WTC11 (cell line): ENCODE results near the gene GAS2L3. TPM values are rescaled to one million over a fixed set of nuclear protein-coding genes. Genes with fewer than 3 reads are reported as not detected.

Source experiments
- ATAC-seq: fragments of 200-7000 bp; cut with Tn5 transposase; 2 replicates; pipeline ENCODE4 v1.10.0; 2021; ENCODE audit warnings: mild to moderate bottlenecking, moderate library complexity
- CTCF ChIA-PET: fragments of 300-600 bp; sonication (Branson Sonifier 250); formaldehyde crosslinking; loops from one replicate; lab custom pipeline; 2021; ENCODE audit warnings: antibody characterized with exemption; lab: Charles Lee
- POLR2A ChIA-PET: fragments of 350-600 bp; sonication (Branson Sonifier 250); formaldehyde crosslinking; loops from one replicate; lab custom pipeline; 2021; ENCODE audit warnings: antibody characterized with exemption; lab: Charles Lee
- DNase-seq: peaks from one replicate; pipeline ENCODE4 v3.0.0; 2021; ENCODE audit warnings: low spot score
- H3K27ac Mint-ChIP-seq: 2 replicates; pipeline ENCODE4 v1.8.0; 2021; ENCODE audit warnings: mixed read lengths
- H3K27me3 Mint-ChIP-seq: 2 replicates; pipeline ENCODE4 v1.8.0; 2021; ENCODE audit warnings: low read depth, mild to moderate bottlenecking, moderate library complexity, mixed read lengths
- H3K36me3 Mint-ChIP-seq: 2 replicates; pipeline ENCODE4 v1.8.0; 2021; ENCODE audit warnings: mixed read lengths
- H3K4me1 Mint-ChIP-seq: 2 replicates; pipeline ENCODE4 v1.8.0; 2022; ENCODE audit warnings: mixed read lengths
- H3K4me3 Mint-ChIP-seq: 2 replicates; pipeline ENCODE4 v1.8.0; 2021; ENCODE audit warnings: mild to moderate bottlenecking, moderate library complexity, mixed read lengths
- H3K9me3 Mint-ChIP-seq: 2 replicates; pipeline ENCODE4 v1.8.0; 2021; ENCODE audit warnings: mixed read lengths
- ARID4B ChIP-seq: sonication (generic); formaldehyde crosslinking; IDR thresholded peaks from 2 replicates; pipeline ENCODE4 v1.8.0; 2023; ENCODE audit warnings: missing genetic modification reagents, mild to moderate bottlenecking, borderline replicate concordance
- ERG ChIP-seq: fragments of 250-450 bp; sonication (Bioruptor Pico); IDR thresholded peaks from 2 replicates; pipeline ENCODE4 v1.8.0; 2021; ENCODE audit warnings: mild to moderate bottlenecking
- FOXP1 ChIP-seq: sonication (generic); formaldehyde crosslinking; IDR thresholded peaks from 2 replicates; pipeline ENCODE4 v1.8.0; 2022; ENCODE audit warnings: missing genetic modification reagents, mild to moderate bottlenecking, moderate library complexity, borderline replicate concordance
- GTF2I ChIP-seq: fragments of 250-450 bp; sonication (Bioruptor Pico); conservative IDR thresholded peaks from 2 replicates; pipeline ENCODE4 v1.4.0; 2021; ENCODE audit warnings: mild to moderate bottlenecking
- IRF1 ChIP-seq: sonication (generic); formaldehyde crosslinking; IDR thresholded peaks from 2 replicates; pipeline ENCODE4 v1.8.0; 2023; ENCODE audit warnings: missing genetic modification reagents
- MXD4 ChIP-seq: fragments of 250-450 bp; sonication (Bioruptor Pico); IDR thresholded peaks from 2 replicates; pipeline ENCODE4 v1.8.0; 2021; ENCODE audit warnings: mild to moderate bottlenecking, moderate library complexity, borderline replicate concordance
- TEAD4 ChIP-seq: sonication (generic); formaldehyde crosslinking; IDR thresholded peaks from 2 replicates; pipeline ENCODE4 v1.8.0; 2022; ENCODE audit warnings: mild to moderate bottlenecking, missing genetic modification reagents
- ZNF512 ChIP-seq: sonication (generic); formaldehyde crosslinking; IDR thresholded peaks from 2 replicates; pipeline ENCODE4 v1.8.1; 2022; ENCODE audit warnings: missing genetic modification reagents, borderline replicate concordance
- ZSCAN18 ChIP-seq: fragments of 250-450 bp; sonication (Bioruptor Pico); IDR thresholded peaks from 2 replicates; pipeline ENCODE4 v2.1.2; 2022; ENCODE audit warnings: mild to moderate bottlenecking, moderate library complexity
- total RNA-seq: library from RNA; stranded (reverse); gene quantifications from 3 replicates; pipeline ENCODE4 v1.2.3, GENCODE V29; 2021
- TF ChIP-seq, protein P1 (sequence below): sonication (generic); formaldehyde crosslinking; IDR thresholded peaks from 2 replicates; pipeline ENCODE4 v1.8.0; 2022; ENCODE audit warnings: mild to moderate bottlenecking, missing genetic modification reagents
- TF ChIP-seq, protein P2 (sequence below): sonication (generic); formaldehyde crosslinking; IDR thresholded peaks from 2 replicates; pipeline ENCODE4 v1.8.1; 2023; ENCODE audit warnings: mild to moderate bottlenecking, missing genetic modification reagents, borderline replicate concordance
- TF ChIP-seq, protein P3 (sequence below): sonication (generic); formaldehyde crosslinking; conservative IDR thresholded peaks from 2 replicates; pipeline ENCODE4 v1.8.1; 2022; ENCODE audit warnings: mild to moderate bottlenecking, missing genetic modification reagents

Gene GAS2L3
- total RNA-seq, 1 experiment from 2014 or later: 14.8 TPM

DNA sequence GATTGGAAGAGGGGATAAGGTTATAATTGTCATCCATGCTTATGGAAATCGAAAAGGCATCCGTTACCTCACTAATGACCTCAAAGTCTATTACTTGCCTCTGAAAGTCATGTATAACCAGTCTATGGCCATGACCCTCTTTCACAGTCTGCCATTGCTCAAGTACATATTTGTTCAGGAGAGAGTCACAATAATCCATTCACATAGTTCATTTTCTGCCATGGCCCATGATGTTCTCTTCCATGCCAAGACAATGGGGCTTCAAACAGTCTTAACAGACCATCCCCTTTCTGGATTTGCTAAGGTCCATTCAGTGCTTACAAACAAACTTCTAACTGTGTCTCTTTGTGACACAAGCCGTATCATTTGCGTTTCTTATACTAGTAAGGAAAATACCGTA is 5.4 kb downstream of the GAS2L3 start:
- ATAC-seq (no peak), DNase-seq (no peak)
- Mint-ChIP-seq H3K9me3 (peaks cover 22% of the 10 kb centered on the region), H3K36me3 (peaks cover 13% of the 10 kb centered on the region), H3K27ac (no peak overlapping the region), H3K4me3 (no peak overlapping the region), H3K27me3 (peaks cover 7% of the 10 kb centered on the region; the same call in 1 of the 2 replicates), H3K4me1 (peaks cover 14% of the 10 kb centered on the region)
- TF ChIP-seq IRF1 (CRISPR knock-in tag): no peak
- TF ChIP-seq, protein P1, sequence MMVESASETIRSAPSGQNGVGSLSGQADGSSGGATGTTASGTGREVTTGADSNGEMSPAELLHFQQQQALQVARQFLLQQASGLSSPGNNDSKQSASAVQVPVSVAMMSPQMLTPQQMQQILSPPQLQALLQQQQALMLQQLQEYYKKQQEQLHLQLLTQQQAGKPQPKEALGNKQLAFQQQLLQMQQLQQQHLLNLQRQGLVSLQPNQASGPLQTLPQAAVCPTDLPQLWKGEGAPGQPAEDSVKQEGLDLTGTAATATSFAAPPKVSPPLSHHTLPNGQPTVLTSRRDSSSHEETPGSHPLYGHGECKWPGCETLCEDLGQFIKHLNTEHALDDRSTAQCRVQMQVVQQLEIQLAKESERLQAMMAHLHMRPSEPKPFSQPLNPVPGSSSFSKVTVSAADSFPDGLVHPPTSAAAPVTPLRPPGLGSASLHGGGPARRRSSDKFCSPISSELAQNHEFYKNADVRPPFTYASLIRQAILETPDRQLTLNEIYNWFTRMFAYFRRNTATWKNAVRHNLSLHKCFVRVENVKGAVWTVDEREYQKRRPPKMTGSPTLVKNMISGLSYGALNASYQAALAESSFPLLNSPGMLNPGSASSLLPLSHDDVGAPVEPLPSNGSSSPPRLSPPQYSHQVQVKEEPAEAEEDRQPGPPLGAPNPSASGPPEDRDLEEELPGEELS (CRISPR knock-in tag): no peak
- TF ChIP-seq, protein P2, sequence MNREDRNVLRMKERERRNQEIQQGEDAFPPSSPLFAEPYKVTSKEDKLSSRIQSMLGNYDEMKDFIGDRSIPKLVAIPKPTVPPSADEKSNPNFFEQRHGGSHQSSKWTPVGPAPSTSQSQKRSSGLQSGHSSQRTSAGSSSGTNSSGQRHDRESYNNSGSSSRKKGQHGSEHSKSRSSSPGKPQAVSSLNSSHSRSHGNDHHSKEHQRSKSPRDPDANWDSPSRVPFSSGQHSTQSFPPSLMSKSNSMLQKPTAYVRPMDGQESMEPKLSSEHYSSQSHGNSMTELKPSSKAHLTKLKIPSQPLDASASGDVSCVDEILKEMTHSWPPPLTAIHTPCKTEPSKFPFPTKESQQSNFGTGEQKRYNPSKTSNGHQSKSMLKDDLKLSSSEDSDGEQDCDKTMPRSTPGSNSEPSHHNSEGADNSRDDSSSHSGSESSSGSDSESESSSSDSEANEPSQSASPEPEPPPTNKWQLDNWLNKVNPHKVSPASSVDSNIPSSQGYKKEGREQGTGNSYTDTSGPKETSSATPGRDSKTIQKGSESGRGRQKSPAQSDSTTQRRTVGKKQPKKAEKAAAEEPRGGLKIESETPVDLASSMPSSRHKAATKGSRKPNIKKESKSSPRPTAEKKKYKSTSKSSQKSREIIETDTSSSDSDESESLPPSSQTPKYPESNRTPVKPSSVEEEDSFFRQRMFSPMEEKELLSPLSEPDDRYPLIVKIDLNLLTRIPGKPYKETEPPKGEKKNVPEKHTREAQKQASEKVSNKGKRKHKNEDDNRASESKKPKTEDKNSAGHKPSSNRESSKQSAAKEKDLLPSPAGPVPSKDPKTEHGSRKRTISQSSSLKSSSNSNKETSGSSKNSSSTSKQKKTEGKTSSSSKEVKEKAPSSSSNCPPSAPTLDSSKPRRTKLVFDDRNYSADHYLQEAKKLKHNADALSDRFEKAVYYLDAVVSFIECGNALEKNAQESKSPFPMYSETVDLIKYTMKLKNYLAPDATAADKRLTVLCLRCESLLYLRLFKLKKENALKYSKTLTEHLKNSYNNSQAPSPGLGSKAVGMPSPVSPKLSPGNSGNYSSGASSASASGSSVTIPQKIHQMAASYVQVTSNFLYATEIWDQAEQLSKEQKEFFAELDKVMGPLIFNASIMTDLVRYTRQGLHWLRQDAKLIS (CRISPR knock-in tag): no peak
- no peak for TF ChIP-seq GTF2I (CRISPR knock-in tag)
- TF ChIP-seq ARID4B (CRISPR knock-in tag): no peak
- TF ChIP-seq ZNF512 (CRISPR knock-in tag): no peak
- no peak for TF ChIP-seq TEAD4 (CRISPR knock-in tag)
- ChIA-PET CTCF (no interaction called here), POLR2A (no interaction called here)

GRCh38 chr12:100579844-100580243 is 6.4 kb downstream of the GAS2L3 start:
- H3K27me3 Mint-ChIP-seq: no peaks in the 10 kb centered on the region; the same call in 1 of the 2 replicates
- H3K9me3 Mint-ChIP-seq: peaks cover 29% of the 10 kb centered on the region
- H3K4me3 Mint-ChIP-seq: no peak overlapping the region

More at GRCh38 chr12:100579844-100580243, 6.4 kb downstream of the GAS2L3 start:
- POLR2A ChIA-PET: no interaction called here
- H3K4me1 Mint-ChIP-seq: peaks cover 6% of the 10 kb centered on the region; the same call in 1 of the 2 replicates
- H3K27ac Mint-ChIP-seq: no peak overlapping the region
- CTCF ChIA-PET: no interaction called here
- H3K36me3 Mint-ChIP-seq: peaks cover 20% of the 10 kb centered on the region
- ATAC-seq: no peak
- TF ChIP-seq, protein P3, sequence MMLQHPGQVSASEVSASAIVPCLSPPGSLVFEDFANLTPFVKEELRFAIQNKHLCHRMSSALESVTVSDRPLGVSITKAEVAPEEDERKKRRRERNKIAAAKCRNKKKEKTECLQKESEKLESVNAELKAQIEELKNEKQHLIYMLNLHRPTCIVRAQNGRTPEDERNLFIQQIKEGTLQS: no peak
- no peak for TF ChIP-seq MXD4 (CRISPR knock-in tag)
- TF ChIP-seq ZSCAN18 (CRISPR knock-in tag): no peak
- no peak for TF ChIP-seq ERG
- TF ChIP-seq FOXP1: no peak
- DNase-seq: no peak
